Measurements from ENCODE around the gene ST6GAL1. TPM values are rescaled to one million over a fixed set of nuclear protein-coding genes. Genes with fewer than 3 reads are reported as not detected.
A peak's percentile ranks its signal among the peaks of the same experiment; 100 is the strongest.

The ST6GAL1 gene
- total RNA-seq, 1 donor from 2014 or later, result 147 TPM

DNA sequence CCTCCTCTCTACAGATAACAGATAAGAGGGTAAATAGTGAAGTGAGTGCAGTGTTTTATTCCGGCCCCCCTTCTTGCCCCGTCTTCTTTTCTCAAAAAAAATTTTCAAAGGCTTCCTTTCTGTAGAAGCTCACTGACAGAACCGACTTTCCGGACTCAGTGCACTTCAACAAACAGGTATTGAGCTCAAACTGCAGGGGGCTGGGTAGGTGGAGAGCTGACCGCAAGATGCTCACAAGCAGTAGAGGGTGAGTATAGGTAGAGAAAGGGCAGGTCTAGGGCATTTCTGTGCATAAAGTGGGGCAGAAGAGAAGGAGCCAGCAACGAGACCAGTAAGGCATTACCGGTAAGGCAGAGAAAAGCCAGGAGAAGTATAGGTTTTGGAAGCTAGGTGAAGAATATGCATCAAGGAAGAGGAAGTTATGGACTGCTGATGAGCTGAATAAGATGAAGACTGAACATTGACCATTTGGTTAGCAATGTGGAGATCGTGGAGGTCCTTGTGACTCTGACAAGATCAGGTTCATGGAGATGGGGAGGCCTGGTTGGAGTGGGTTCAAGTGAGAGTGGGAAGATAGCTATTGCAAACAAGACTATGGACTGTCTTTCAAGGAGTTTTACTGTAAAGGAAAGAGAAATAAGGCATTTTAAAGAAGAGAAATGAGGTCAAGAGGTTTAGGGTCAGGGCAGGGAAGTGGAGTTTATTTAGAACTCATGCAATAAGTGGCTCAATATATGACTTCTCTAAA is 97.4 kb downstream of the ST6GAL1 start:
- H3K4me3 Mint-ChIP-seq, result peak overlapping the region; percentile 87
- H3K36me3 Mint-ChIP-seq (ENCODE audit: low read depth), result peaks cover 51% of the 10 kb centered on the region
- H3K9me3 Mint-ChIP-seq, result peaks cover 7% of the 10 kb centered on the region
- intact Hi-C loops (cut with micrococcal nuclease), result loop anchor here (2.0 to 5.0 kb wide), 3 partner anchors 37 to 245 kb away; partner anchors contain the start of gene EIF4A2
- H3K27ac Mint-ChIP-seq, result peak overlapping the region; percentile 88
- no peaks in the 10 kb centered on the region for H3K27me3 Mint-ChIP-seq (ENCODE audit: insufficient read depth)
- peak; percentile 63 for DNase-seq (ENCODE audit: low spot score)
- peaks cover 65% of the 10 kb centered on the region for H3K4me1 Mint-ChIP-seq (ENCODE audit: low read depth)

DNA sequence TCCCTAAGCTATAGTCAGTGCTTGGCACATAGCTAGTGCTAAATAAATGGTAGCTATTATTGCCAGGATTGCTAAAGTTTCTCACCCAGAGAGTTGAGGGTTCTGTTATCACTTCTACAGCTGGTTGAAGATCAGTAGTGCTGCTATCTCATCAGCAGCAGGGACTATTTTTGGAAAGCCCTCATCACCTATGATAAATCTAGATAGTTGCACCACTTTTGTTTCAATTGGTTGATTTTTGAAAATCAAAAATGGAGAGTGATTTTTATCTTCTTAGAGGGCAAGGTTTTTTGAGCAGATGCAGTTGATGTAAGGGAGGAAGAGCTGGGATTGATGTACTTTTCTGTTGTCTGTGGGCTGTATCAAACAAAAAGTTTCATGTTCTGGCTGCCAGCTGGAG is 101.6 kb downstream of the ST6GAL1 start:
- H3K9me3 Mint-ChIP-seq, result peaks cover 38% of the 10 kb centered on the region
- H3K36me3 Mint-ChIP-seq (ENCODE audit: low read depth), result peaks cover 72% of the 10 kb centered on the region
- peaks cover 76% of the 10 kb centered on the region for H3K4me1 Mint-ChIP-seq (ENCODE audit: low read depth)
- no peak for DNase-seq (ENCODE audit: low spot score)
- no peaks in the 10 kb centered on the region for H3K27me3 Mint-ChIP-seq (ENCODE audit: insufficient read depth)
- intact Hi-C loops (cut with micrococcal nuclease), result no loop called here
- peak overlapping the region; percentile 49 for H3K4me3 Mint-ChIP-seq
- peak overlapping the region; percentile 72 for H3K27ac Mint-ChIP-seq

DNA sequence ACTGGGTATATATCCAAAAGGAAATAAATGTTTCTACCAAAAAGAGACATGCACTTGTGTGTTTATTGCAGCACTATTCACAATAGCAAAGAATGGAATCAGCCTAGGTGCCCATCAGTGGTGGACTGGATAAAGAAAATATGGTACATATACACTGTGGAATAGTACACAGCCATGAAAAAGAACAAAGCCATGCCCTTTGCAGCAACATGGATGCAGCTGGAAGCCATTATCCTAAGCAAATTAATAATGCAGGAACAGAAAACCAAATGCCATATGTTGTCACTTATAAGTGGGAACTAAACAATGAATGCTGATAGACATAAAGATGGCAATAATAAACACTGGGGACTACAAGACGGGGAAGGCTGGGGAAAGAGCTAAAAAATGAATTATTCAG is 106.1 kb downstream of the ST6GAL1 start:
- peaks cover 44% of the 10 kb centered on the region for H3K9me3 Mint-ChIP-seq
- peaks cover 70% of the 10 kb centered on the region for H3K4me1 Mint-ChIP-seq (ENCODE audit: low read depth)

DNA sequence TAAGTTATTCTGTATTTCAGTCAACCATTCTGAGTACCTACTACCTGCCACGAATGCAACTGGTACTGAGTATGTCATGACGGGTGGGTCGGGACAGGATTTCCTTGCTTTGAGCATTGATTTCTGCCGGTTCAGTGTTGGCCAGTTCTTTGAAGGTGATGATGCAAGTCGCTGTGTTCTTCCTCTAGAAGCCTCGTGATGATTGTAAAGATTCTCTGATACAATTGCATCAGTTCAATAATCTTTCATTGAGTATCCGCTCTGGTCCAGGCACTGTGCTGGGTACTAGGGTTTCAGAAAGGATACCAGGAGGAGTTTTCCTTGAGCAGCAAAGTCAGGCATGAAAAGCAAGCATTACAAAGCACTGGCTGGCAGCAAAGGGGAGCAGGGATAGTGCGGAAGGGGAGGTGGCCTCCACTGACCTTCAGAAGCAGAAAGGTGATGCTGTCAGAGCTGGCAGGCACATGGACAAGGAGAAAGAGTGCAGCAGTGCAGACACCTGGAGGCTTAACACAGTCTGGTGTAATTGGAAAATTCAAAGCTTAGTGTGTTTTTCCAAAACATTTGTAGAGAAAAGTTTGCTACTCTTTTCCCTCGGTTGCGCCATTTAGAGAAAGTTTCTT is 108.9 kb downstream of the ST6GAL1 start:
- Mint-ChIP-seq H3K9me3 (peaks cover 30% of the 10 kb centered on the region), H3K27ac (peak overlapping the region; percentile 95), H3K36me3 (ENCODE audit: low read depth) (peaks cover 74% of the 10 kb centered on the region), H3K27me3 (ENCODE audit: insufficient read depth) (no peaks in the 10 kb centered on the region), H3K4me1 (ENCODE audit: low read depth) (peaks cover 77% of the 10 kb centered on the region), H3K4me3 (peak overlapping the region; percentile 64)
- no peak for DNase-seq (ENCODE audit: low spot score)
- intact Hi-C loops (cut with micrococcal nuclease), result no loop called here

More for the DNA sequence above, 106.1 kb downstream of the ST6GAL1 start:
- Mint-ChIP-seq H3K4me3 (no peak overlapping the region), H3K27ac (no peak overlapping the region), H3K36me3 (ENCODE audit: low read depth) (peaks cover 71% of the 10 kb centered on the region), H3K27me3 (ENCODE audit: insufficient read depth) (no peaks in the 10 kb centered on the region)
- intact Hi-C loops (cut with micrococcal nuclease), result no loop called here
- DNase-seq (ENCODE audit: low spot score), result no peak

DNA sequence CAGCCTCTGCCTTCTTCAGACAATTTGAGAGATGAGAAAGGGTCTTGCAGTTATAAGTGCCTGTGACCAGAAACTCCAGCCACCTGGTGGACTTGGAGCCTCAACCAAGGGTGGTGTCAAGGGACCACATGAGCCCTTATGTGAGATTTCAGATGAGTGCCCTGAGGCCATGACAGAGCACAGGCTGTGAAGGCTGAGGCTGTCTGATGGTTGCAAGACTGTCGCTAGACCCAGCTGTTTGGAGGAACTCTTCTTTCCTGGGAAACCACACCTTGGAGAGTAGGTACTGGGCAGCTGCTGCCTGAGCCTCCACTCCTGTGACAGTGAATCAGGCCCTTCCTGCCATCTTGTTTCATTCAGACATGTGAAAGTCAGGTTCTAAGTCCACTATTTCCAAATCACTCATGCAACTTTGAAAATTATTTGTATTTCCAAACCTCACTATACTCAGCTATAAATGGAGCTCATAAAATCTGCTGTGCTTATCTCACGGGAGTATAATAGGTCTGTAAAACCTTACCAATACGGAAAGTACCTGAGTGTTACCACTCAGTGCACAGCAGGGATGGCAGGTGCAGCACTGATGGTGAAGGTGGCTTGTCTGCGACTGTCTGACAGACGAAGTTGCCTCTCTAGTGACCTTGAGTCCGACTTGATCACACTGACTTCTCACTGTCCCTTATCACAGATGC is 109.5 kb downstream of the ST6GAL1 start:
- DNase-seq (ENCODE audit: low spot score), result no peak
- intact Hi-C loops (cut with micrococcal nuclease), result loop anchor here (2.0 to 10.0 kb wide), 3 partner anchors 23 to 1875 kb away; no protein-coding TSS in a partner anchor
- Mint-ChIP-seq H3K9me3 (peaks cover 23% of the 10 kb centered on the region), H3K4me3 (peak overlapping the region; percentile 64), H3K27me3 (ENCODE audit: insufficient read depth) (no peaks in the 10 kb centered on the region), H3K36me3 (ENCODE audit: low read depth) (peaks cover 72% of the 10 kb centered on the region), H3K4me1 (ENCODE audit: low read depth) (peaks cover 78% of the 10 kb centered on the region), H3K27ac (peak overlapping the region; percentile 95)

DNA sequence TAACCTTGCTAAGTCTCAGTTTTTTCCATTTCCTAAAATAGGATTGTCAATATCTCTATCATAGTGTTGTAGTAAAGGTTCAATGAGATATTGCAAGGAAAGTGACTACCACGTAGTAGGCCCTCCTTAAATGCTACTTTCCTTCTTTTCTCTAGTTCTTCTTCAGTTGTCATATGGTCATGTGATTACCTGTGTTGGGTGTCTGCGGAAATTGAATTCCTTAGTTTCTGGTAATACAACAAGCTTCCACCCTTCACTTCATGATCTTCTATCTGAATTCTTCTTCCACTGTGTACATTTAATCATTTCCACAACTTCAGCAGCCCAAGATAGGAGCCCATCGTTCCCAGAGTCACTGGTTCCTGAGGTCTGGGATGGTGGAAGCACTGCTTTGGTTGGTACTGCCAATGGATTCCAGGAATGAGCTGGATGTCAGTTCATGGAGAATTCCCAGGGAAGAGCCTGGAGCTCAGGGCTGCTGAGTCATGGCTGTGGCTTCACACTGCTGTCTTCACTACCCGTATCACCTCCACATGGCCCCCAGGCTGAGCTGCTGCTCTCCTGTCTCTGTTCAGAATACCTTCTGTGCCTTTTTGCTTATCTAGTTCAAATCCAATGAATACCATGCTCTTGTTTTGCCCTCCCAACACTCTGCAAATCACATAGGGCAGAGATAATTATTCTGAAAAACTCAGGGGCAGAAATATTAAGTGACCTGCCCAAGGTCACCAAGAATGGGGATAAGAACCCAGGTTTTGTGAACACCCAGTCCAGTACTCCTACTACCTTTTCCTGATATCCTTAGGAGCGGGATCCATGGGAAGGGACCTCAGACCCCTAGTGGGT is 110.4 kb downstream of the ST6GAL1 start:
- H3K36me3 Mint-ChIP-seq (ENCODE audit: low read depth), result peaks cover 73% of the 10 kb centered on the region
- H3K9me3 Mint-ChIP-seq, result peaks cover 15% of the 10 kb centered on the region
- no peaks in the 10 kb centered on the region for H3K27me3 Mint-ChIP-seq (ENCODE audit: insufficient read depth)
- H3K4me3 Mint-ChIP-seq, result peak overlapping the region; percentile 82
- intact Hi-C loops (cut with micrococcal nuclease), result loop anchor here (1.0 to 10.0 kb wide), 8 partner anchors 11 to 1874 kb away; no protein-coding TSS in a partner anchor
- peak overlapping the region; percentile 95 for H3K27ac Mint-ChIP-seq
- H3K4me1 Mint-ChIP-seq (ENCODE audit: low read depth), result peaks cover 80% of the 10 kb centered on the region
- DNase-seq (ENCODE audit: low spot score), result no peak

DNA sequence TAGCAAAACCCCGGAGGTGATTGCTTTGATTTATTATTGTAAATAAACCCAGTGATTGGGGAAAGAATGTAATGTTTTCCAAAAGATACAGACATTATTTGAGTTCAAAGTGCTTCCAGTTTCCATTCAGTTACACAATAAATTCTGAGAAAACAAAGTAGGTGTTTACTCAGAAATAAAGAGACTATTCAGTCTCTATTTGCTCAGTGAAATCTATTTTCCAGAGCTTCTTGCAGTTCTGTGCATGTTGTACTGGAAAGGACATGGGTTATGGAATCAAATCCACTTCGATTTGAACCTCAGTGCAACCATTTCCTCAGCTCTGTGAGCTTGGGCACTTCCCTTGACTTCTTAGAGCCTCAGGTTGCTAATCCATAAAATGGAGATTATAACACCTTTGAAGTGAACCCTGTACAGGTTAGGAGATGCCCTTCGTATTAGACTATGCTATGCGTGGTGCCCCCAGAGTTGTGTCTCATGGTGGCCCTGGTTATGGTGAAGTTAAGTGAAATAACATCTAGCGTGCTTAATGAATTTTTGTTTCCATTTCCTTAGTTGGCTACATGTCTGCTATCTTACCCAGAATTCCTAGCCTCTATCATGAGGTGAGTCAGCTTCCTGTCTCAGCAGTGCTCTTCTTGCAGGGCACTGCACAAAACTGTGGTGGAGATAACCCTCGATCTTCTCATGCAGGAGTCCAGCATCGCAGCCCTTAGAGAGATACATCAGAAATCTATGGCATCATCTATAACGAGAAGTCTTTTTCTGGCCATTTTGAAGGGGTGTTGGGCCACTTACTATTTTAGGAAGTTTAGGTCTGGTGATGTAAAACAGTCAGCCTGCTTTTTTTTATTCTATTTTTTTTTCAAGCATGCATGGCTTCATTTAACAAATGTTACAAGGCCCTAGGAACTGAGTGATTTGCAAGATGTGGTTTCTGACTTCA is 111.3 kb downstream of the ST6GAL1 start:
- Mint-ChIP-seq H3K4me3 (peak overlapping the region; percentile 82), H3K9me3 (peaks cover 6% of the 10 kb centered on the region), H3K36me3 (ENCODE audit: low read depth) (peaks cover 73% of the 10 kb centered on the region), H3K27ac (peak overlapping the region; percentile 95), H3K27me3 (ENCODE audit: insufficient read depth) (no peaks in the 10 kb centered on the region), H3K4me1 (ENCODE audit: low read depth) (peaks cover 85% of the 10 kb centered on the region)
- intact Hi-C loops (cut with micrococcal nuclease), result loop anchor here (1.0 to 10.0 kb wide), 9 partner anchors 12 to 1873 kb away; no protein-coding TSS in a partner anchor
- peak; percentile 57 for DNase-seq (ENCODE audit: low spot score)

DNA sequence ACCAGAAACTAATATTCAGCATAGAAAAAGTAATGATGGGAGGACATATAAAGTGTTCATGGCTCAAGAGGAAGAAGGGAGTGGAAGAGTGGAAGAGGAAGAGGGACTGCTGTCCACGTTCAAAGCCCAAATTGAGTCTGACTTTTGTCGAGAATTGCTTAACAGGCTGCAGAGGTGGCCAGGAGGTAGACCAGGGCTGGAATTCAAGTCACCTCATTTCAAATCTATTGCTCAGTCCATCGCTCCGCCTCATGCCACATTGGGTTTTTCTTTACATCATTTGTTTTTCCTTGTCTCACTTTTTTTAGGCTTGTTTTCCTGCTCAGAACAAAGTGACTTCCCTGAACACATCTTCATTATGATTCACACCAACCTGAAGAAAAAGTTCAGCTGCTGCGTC is 112.0 kb downstream of the ST6GAL1 start:
- no peaks in the 10 kb centered on the region for H3K27me3 Mint-ChIP-seq (ENCODE audit: insufficient read depth)
- peaks cover 6% of the 10 kb centered on the region for H3K9me3 Mint-ChIP-seq
- intact Hi-C loops (cut with micrococcal nuclease), result loop anchor here (2.0 to 10.0 kb wide), 3 partner anchors 88 to 1872 kb away; no protein-coding TSS in a partner anchor
- H3K36me3 Mint-ChIP-seq (ENCODE audit: low read depth), result peaks cover 74% of the 10 kb centered on the region
- peak overlapping the region; percentile 95 for H3K27ac Mint-ChIP-seq
- H3K4me1 Mint-ChIP-seq (ENCODE audit: low read depth), result peaks cover 89% of the 10 kb centered on the region
- DNase-seq (ENCODE audit: low spot score), result no peak
- peak overlapping the region; percentile 82 for H3K4me3 Mint-ChIP-seq

DNA sequence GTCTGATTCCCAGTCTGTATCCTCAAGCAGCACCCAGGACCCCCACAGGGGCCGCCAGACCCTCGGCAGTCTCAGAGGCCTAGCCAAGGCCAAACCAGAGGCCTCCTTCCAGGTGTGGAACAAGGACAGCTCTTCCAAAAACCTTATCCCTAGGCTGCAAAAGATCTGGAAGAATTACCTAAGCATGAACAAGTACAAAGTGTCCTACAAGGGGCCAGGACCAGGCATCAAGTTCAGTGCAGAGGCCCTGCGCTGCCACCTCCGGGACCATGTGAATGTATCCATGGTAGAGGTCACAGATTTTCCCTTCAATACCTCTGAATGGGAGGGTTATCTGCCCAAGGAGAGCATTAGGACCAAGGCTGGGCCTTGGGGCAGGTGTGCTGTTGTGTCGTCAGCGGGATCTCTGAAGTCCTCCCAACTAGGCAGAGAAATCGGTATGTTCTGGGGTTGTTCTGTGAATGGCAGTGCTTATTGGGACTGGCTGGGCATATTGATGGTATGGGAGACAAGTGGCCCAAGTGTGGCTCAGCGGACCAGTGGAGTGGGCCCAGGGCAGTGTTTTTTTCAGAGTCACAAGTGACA is 112.6 kb downstream of the ST6GAL1 start:
- Mint-ChIP-seq H3K4me3 (peak overlapping the region; percentile 82), H3K27me3 (ENCODE audit: insufficient read depth) (no peaks in the 10 kb centered on the region), H3K27ac (peak overlapping the region; percentile 95), H3K36me3 (ENCODE audit: low read depth) (peaks cover 76% of the 10 kb centered on the region), H3K9me3 (peaks cover 6% of the 10 kb centered on the region), H3K4me1 (ENCODE audit: low read depth) (peaks cover 94% of the 10 kb centered on the region)
- intact Hi-C loops (cut with micrococcal nuclease), result loop anchor here (2.0 to 10.0 kb wide), 3 partner anchors 88 to 1872 kb away; no protein-coding TSS in a partner anchor
- no peak for DNase-seq (ENCODE audit: low spot score)

DNA sequence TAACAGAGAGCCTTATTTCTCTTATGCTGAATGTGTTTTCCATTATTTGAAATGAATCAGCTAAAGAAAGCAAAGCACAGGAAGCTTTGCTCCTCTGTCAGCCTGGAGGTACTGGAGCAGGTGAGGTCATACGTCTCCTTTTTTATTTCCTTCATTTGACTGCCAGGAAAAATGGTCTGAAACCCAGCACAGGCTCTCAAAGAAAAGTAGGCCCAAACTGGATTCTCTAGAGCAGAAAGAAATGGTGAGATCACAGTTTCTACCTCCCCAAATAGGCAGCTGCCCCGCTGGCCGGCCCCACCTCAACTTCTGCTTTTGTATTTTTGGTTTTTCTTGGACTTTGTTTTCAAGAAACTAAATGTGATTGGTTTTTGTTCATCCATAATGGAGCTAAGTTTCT is 113.9 kb downstream of the ST6GAL1 start:
- Mint-ChIP-seq H3K27me3 (ENCODE audit: insufficient read depth) (no peaks in the 10 kb centered on the region), H3K4me1 (ENCODE audit: low read depth) (peaks cover 96% of the 10 kb centered on the region), H3K36me3 (ENCODE audit: low read depth) (peaks cover 75% of the 10 kb centered on the region), H3K4me3 (peak overlapping the region; percentile 82), H3K27ac (peak overlapping the region; percentile 86), H3K9me3 (peaks cover 6% of the 10 kb centered on the region)
- intact Hi-C loops (cut with micrococcal nuclease), result loop anchor here (5.0 to 10.0 kb wide), 2 partner anchors 92 to 1871 kb away; no protein-coding TSS in a partner anchor
- DNase-seq (ENCODE audit: low spot score), result no peak
